PC-9 (cell line): ENCODE results near the gene ASB16. TPM values are rescaled to one million over a fixed set of nuclear protein-coding genes. Genes with fewer than 3 reads are reported as not detected.

Source experiments
- BruUV-seq: library from RNA; stranded (reverse); fragments of 400-500 nt; replicated peaks from 2 replicates; lab custom pipeline; 2021; lab: Mats Ljungman, UMichigan
- CTCF ChIA-PET: fragments of 300-600 bp; sonication (Branson Sonifier 250); formaldehyde crosslinking; loops from one replicate; lab custom pipeline; 2022; ENCODE audit warnings: antibody characterized with exemption; lab: Charles Lee
- POLR2A ChIA-PET: fragments of 300-600 bp; sonication (Branson Sonifier 250); formaldehyde crosslinking; loops from one replicate; lab custom pipeline; 2022; ENCODE audit warnings: antibody characterized with exemption; ENCODE audit not compliant: unreplicated experiment; lab: Charles Lee
- DNase-seq, 2 experiments: peaks; one replicate each; pipeline versions ENCODE4 v3.0.0 to v3.0.0-alpha.2; 2015 to 2022; ENCODE audit warnings: mixed read lengths in 1 of 2
- H2AFZ ChIP-seq: fragments of 200-600 bp; sonication (generic); 2 replicates; pipeline ENCODE4 v1.8.1; 2017; ENCODE audit warnings: antibody characterized with exemption
- H3F3A ChIP-seq: fragments of 200-600 bp; sonication (generic); 2 replicates; pipeline ENCODE4 v1.8.1; 2017; ENCODE audit warnings: antibody characterized with exemption, mild to moderate bottlenecking, low read depth; ENCODE audit not compliant: insufficient read depth
- H3K27ac ChIP-seq: fragments of 200-600 bp; sonication (generic); 2 replicates; pipeline ENCODE4 v1.6.1; 2016; ENCODE audit warnings: mixed run types
- H3K27me3 ChIP-seq: fragments of 200-600 bp; sonication (generic); 2 replicates; pipeline ENCODE4 v1.6.1; 2016; ENCODE audit warnings: low read depth, mixed run types; ENCODE audit not compliant: insufficient read depth
- H3K36me3 ChIP-seq: fragments of 200-600 bp; sonication (generic); 2 replicates; pipeline ENCODE4 v1.6.1; 2016; ENCODE audit warnings: low read depth, mixed run types
- H3K4me1 ChIP-seq: fragments of 200-600 bp; sonication (generic); replicated peaks from 2 replicates; pipeline ENCODE4 v1.6.1; 2016; ENCODE audit warnings: mixed run types; ENCODE audit not compliant: insufficient read depth
- H3K4me2 ChIP-seq: fragments of 200-600 bp; sonication (generic); 2 replicates; pipeline ENCODE4 v1.6.1; 2017; ENCODE audit warnings: mixed run types
- H3K4me3 ChIP-seq: fragments of 200-600 bp; sonication (generic); 2 replicates; pipeline ENCODE4 v1.6.1; 2016; ENCODE audit warnings: mixed run types
- H3K79me2 ChIP-seq: fragments of 200-600 bp; sonication (generic); 2 replicates; pipeline ENCODE4 v1.6.1; 2017; ENCODE audit warnings: low read depth, mixed run types
- H3K9me2 ChIP-seq: fragments of 200-600 bp; sonication (generic); 2 replicates; pipeline ENCODE4 v1.8.1; 2017; ENCODE audit warnings: mild to moderate bottlenecking; ENCODE audit not compliant: insufficient read depth
- H3K9me3 ChIP-seq: fragments of 200-600 bp; sonication (generic); 2 replicates; pipeline ENCODE4 v1.8.1; 2016; ENCODE audit warnings: low read depth; ENCODE audit not compliant: insufficient read depth
- H4K20me1 ChIP-seq: fragments of 200-600 bp; sonication (generic); 2 replicates; pipeline ENCODE4 v1.8.1; 2017; ENCODE audit not compliant: insufficient read depth
- EZH2 ChIP-seq: fragments of 200-600 bp; sonication (generic); IDR thresholded peaks from 2 replicates; pipeline ENCODE4 v1.8.0; 2017; ENCODE audit warnings: antibody characterized with exemption, low read depth
- intact Hi-C: fragments of 100-400 bp; cut with micrococcal nuclease; formaldehyde crosslinking; loops from one replicate; pipeline ENCODE4 v1.10.0; 2022; ENCODE audit not compliant: unreplicated experiment
- total RNA-seq: library from RNA; stranded (reverse); gene quantifications from 2 replicates; pipeline ENCODE4 v1.2.3, GENCODE V29; 2021
- TF ChIP-seq, protein P1 (sequence below): fragments of 200-600 bp; sonication (generic); conservative IDR thresholded peaks from 2 replicates; pipeline ENCODE4 v1.6.1; 2017; ENCODE audit warnings: mixed run types, antibody characterized with exemption, mild to moderate bottlenecking, moderate library complexity

The ASB16 gene
- total RNA-seq, 1 experiment from 2014 or later = not detected

DNA sequence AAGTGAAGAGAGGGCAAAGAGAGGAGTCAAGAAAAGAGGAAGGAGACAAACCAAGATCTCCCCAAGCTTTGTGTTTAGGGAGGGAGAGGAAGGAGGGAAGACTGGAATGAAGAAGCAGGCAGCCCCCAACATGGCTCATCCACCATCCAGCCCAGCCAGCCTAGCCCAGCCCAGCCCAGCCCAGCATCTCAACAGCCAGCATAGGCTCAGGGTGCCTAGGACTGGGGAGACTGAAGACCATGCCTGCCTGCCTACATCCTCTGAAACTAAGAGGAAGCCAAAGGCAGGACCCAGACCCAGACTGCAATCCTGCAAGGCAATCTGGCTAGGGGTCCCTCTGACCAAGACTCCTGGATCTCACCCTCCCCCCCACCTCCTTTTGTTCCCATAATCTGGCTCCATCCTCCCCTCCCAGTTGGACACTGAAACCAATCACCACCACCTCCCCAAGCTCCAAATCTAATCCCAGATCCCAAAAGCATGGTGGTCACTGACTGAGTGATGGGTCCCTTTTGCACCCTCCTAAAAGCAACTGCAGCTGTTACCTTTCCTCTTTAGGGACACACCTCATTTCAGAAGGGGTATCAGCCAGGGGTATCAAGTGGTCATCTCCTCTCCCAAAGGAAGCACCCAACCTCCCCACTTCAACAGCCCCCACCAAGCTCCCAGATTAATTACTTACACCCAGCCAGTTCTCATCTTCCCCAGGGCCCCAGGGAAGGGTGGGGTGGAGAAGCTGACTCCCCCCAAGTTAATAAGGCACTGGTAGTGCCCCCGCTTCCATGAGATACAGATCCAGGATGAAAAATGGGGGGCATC lies 48.3 kb upstream of the ASB16 start:
- no peak for TF ChIP-seq EZH2
- TF ChIP-seq, protein P1, sequence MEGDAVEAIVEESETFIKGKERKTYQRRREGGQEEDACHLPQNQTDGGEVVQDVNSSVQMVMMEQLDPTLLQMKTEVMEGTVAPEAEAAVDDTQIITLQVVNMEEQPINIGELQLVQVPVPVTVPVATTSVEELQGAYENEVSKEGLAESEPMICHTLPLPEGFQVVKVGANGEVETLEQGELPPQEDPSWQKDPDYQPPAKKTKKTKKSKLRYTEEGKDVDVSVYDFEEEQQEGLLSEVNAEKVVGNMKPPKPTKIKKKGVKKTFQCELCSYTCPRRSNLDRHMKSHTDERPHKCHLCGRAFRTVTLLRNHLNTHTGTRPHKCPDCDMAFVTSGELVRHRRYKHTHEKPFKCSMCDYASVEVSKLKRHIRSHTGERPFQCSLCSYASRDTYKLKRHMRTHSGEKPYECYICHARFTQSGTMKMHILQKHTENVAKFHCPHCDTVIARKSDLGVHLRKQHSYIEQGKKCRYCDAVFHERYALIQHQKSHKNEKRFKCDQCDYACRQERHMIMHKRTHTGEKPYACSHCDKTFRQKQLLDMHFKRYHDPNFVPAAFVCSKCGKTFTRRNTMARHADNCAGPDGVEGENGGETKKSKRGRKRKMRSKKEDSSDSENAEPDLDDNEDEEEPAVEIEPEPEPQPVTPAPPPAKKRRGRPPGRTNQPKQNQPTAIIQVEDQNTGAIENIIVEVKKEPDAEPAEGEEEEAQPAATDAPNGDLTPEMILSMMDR = no peak
- Histone ChIP-seq H3K4me3 (peak overlapping the region; percentile 84; the same call in 1 of the 2 replicates), H3K9me2 (no peaks in the 10 kb centered on the region), H3K27ac (no peak overlapping the region), H3K27me3 (peaks cover 4% of the 10 kb centered on the region; the same call in 1 of the 2 replicates), H3K4me1 (peaks cover 7% of the 10 kb centered on the region), H3K9me3 (no peaks in the 10 kb centered on the region), H4K20me1 (0 out of 2 replicates have a peak, but pooled peaks cover 4% of the 10 kb centered on the region), H3K79me2 (no peaks in the 10 kb centered on the region), H2AFZ (no peak overlapping the region), H3F3A (no peaks in the 10 kb centered on the region), H3K4me2 (peak overlapping the region; percentile 81), H3K36me3 (no peaks in the 10 kb centered on the region)
- no peak for DNase-seq
- ChIA-PET CTCF (interaction anchor here (0.5 to 1.2 kb wide), 2 partner anchors 21 to 47 kb away, joined by 3 to 6 read pairs; no protein-coding TSS in a partner anchor), POLR2A (interaction anchor here (0.6 kb wide), 1 partner anchor 25 kb away, joined by 6 read pairs; no protein-coding TSS in a partner anchor)
- intact Hi-C loops = no loop called here
- BruUV-seq = TSS peak; percentile 48

DNA sequence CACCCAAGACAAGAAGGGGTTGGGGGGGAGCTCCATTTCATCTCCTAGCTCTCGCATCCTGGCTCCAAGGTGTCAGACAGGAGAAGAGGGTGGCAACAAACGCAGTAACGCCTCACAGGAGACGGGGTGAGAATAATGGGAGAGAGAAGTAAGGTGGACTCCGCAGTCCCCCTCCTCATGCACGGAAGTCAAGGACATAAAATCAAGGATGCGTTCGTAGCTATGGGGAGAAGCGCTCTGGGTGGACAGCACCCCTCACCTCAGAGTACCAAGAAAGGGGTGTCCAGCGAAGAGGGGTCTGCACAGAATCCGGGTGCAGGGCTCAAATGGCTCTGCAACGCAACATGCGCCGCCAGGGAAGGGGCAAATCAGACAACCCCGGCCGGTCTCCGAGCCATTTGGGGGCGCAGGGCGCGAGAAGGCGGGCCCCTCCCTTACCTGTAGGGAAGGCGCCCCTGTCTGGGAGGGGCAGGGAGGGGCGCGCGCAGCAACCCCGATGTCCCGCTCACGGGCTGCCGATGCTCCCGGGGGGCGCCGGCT lies 47.6 kb upstream of the ASB16 start:
- no peaks in the 10 kb centered on the region for H3K36me3 ChIP-seq
- no peaks in the 10 kb centered on the region for H3K9me3 ChIP-seq
- ChIA-PET CTCF (interaction anchor here (0.5 to 1.2 kb wide), 7 partner anchors 12 to 117 kb away, joined by 3 to 14 read pairs (median 5); no protein-coding TSS in a partner anchor), POLR2A (interaction anchor here (0.5 to 0.8 kb wide), 3 partner anchors 8 to 24 kb away, joined by 6 to 12 read pairs (median 11); no protein-coding TSS in a partner anchor)
- no TSS peak for BruUV-seq
- intact Hi-C loops = loop anchor here (1.0 kb wide), 2 partner anchors 12 to 18 kb away; partner anchors contain the start of gene HROB
- H3K9me2 ChIP-seq = no peaks in the 10 kb centered on the region
- H3K79me2 ChIP-seq = no peaks in the 10 kb centered on the region
- H3K4me2 ChIP-seq = peak overlapping the region; percentile 81
- peak overlapping the region; percentile 73 for H2AFZ ChIP-seq
- no peak for DNase-seq
- H3K27ac ChIP-seq = no peak overlapping the region
- 0 out of 2 replicates have a peak, but pooled peaks cover 4% of the 10 kb centered on the region for H4K20me1 ChIP-seq
- peak overlapping the region; percentile 84 for H3K4me3 ChIP-seq
- no peaks in the 10 kb centered on the region for H3F3A ChIP-seq
- TF ChIP-seq EZH2 = no peak
- TF ChIP-seq, protein P1 = no peak
- peaks cover 7% of the 10 kb centered on the region for H3K4me1 ChIP-seq
- peaks cover 4% of the 10 kb centered on the region; the same call in 1 of the 2 replicates for H3K27me3 ChIP-seq
